HG02885 (cell line): ENCODE data around the gene FAM98C.

Experiments used
- ATAC-seq: cut with Tn5 transposase; IDR thresholded peaks from one replicate; pipeline ENCODE4 v1.9.1; 2021; ENCODE audit warnings: mild to moderate bottlenecking; ENCODE audit not compliant: unreplicated experiment, poor library complexity

Gene FAM98C

GRCh38 chr19:38449518-38449917, 46.6 kb downstream of the FAM98C start:
- no peak for ATAC-seq

- ATAC-seq: no peak
These were observed 48.1 kb downstream of the FAM98C start for GRCh38 chr19:38451036-38451435.

- ATAC-seq: no peak
These were observed 48.7 kb downstream of the FAM98C start for GRCh38 chr19:38451629-38452028.

GRCh38 chr19:38452430-38453366, 49.8 kb downstream of the FAM98C start:
- ATAC-seq: no peak

- ATAC-seq: no peak
These were observed 50.7 kb downstream of the FAM98C start for GRCh38 chr19:38453596-38453995.

- no peak for ATAC-seq
These were observed 52.1 kb downstream of the FAM98C start for GRCh38 chr19:38455031-38455430.

GRCh38 chr19:38457202-38457601, 54.3 kb downstream of the FAM98C start:
- no peak for ATAC-seq

- no peak for ATAC-seq
These were observed 55.0 kb downstream of the FAM98C start for GRCh38 chr19:38457690-38458405.
